ENCODE results near the gene NATD1.

DNA sequence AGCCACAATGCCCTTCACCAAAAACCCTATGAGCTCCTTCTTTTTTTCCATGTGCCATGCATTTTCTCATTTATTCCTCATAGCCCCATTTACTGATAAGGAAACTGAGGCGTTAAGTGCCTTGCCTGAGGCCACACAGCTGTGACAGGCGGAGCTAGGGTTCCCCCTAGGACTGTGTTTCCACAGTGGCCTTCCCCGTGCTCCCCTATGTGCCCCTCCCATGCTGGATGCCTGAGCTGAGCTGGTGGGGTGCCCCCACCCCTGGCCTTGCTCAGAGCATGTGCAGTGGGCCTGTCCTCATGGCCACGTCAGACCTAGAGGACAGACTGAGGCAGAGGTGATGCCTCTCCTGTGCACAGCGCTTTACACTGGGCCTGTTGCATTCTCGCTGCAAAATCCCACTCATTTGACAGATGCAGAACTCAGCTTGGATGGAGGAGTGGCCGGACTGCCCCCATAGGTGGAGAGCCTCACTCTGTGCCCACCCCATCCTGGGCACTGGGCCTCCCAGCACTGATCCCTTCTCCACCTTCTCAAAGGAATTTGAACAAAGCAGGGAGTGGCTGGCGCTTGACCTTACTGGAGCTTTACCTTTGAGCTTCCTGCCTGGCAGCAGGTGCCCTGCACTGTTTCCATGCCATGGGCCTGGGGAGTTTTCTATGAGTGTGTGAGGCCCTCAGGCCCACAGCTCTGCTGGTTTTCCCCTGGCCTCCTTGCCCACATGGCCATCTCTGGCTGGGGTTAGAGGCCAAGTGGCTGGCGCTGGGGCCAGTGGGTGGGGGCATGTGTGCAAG, 33.9 kb upstream of the NATD1 start:
- TF ChIP-seq, protein P1, sequence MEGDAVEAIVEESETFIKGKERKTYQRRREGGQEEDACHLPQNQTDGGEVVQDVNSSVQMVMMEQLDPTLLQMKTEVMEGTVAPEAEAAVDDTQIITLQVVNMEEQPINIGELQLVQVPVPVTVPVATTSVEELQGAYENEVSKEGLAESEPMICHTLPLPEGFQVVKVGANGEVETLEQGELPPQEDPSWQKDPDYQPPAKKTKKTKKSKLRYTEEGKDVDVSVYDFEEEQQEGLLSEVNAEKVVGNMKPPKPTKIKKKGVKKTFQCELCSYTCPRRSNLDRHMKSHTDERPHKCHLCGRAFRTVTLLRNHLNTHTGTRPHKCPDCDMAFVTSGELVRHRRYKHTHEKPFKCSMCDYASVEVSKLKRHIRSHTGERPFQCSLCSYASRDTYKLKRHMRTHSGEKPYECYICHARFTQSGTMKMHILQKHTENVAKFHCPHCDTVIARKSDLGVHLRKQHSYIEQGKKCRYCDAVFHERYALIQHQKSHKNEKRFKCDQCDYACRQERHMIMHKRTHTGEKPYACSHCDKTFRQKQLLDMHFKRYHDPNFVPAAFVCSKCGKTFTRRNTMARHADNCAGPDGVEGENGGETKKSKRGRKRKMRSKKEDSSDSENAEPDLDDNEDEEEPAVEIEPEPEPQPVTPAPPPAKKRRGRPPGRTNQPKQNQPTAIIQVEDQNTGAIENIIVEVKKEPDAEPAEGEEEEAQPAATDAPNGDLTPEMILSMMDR (IDR thresholded peaks at IDR 0.05) = no peak
- no peak for TF ChIP-seq MYC (IDR thresholded peaks at IDR 0.05; ENCODE audit: borderline replicate concordance, low read length)
- no peak for TF ChIP-seq KDM5A (IDR thresholded peaks at IDR 0.05)
- TF ChIP-seq POLR2A (IDR thresholded peaks at IDR 0.05; ENCODE audit: low read length) = no peak

All from A549 (cell line).